GM12891 (cell line): ENCODE data around the gene IMMP2L.

Experiments used
- DNase-seq: peaks from one replicate; pipeline ENCODE4 v3.0.0; 2011; ENCODE audit warnings: low spot score; ENCODE audit not compliant: insufficient read length
- FAIRE-seq: peaks from 2 replicates; lab custom pipeline; 2011; peaks lifted over from hg19 to GRCh38; lab: Jason Lieb, UNC
- PAX5 ChIP-seq: IDR thresholded peaks from 2 replicates; pipeline ENCODE4 v1.6.1; 2011; ENCODE audit warnings: low read length, moderate library complexity, mild to moderate bottlenecking; ENCODE audit not compliant: insufficient read depth, severe bottlenecking
- POLR2A ChIP-seq: IDR thresholded peaks from 2 replicates; pipeline ENCODE4 v1.6.1; 2011; ENCODE audit warnings: low read depth, low read length, control low read depth
- POLR2AphosphoS5 ChIP-seq: IDR thresholded peaks from 2 replicates; pipeline ENCODE4 v1.6.1; 2011; ENCODE audit warnings: low read depth, low read length, control low read depth
- POU2F2 ChIP-seq: IDR thresholded peaks from 2 replicates; pipeline ENCODE4 v1.6.1; 2011; ENCODE audit warnings: low read depth, mild to moderate bottlenecking, control low read depth, low read length, moderate library complexity
- SPI1 ChIP-seq: IDR thresholded peaks from 2 replicates; pipeline ENCODE4 v1.6.1; 2011; ENCODE audit warnings: low read depth, low read length, control low read depth
- TAF1 ChIP-seq: IDR thresholded peaks from 2 replicates; pipeline ENCODE4 v1.6.1; 2011; ENCODE audit warnings: low read depth, low read length, control low read depth

The IMMP2L gene

DNA sequence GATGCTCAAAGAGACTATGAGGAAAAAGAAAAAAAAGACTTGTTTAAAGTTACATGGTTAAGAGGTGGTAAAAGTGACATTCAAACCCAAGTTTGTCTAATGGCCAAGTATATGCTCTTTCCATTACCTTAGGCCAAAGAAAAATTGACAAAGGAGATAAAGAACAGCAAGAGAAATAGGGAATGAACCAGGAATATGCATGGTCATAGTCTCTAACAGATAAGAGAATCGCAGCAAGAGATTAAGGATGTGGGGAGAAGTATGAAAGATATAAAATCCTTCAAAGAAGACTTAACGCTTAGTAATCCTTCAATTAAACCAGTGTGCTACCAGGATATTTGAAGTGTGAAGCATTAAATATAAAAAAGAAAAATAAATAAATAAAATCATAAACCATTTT is 494.6 kb downstream of the IMMP2L start:
- no peak for TF ChIP-seq SPI1
- TF ChIP-seq PAX5, result no peak
- TF ChIP-seq TAF1, result no peak
- TF ChIP-seq POLR2A, result no peak
- no peak for TF ChIP-seq POLR2AphosphoS5
- TF ChIP-seq POU2F2, result no peak
- FAIRE-seq (no peak), DNase-seq (no peak)

DNA sequence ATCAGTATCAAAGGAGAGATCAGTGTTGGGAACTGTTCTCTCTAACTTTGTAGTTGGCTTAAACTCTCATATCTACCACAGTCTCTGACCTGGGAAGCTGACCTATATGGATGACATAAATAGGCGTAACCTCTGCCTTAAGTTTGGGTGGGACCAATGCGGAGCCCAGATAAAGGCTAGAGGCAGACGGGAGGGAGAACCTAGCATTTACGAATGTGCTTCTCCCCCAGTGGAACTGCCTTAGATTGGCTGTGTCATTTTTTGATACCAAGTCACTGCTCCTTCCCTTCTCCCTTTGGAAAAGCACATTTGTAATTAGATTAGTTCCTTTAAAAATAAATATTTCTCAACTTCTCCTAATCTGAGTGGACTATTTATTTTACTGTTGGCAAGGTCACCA is 495.0 kb downstream of the IMMP2L start:
- FAIRE-seq (no peak), DNase-seq (no peak)
- no peak for TF ChIP-seq POU2F2
- TF ChIP-seq SPI1, result no peak
- TF ChIP-seq PAX5, result no peak
- no peak for TF ChIP-seq TAF1
- no peak for TF ChIP-seq POLR2A
- no peak for TF ChIP-seq POLR2AphosphoS5

DNA sequence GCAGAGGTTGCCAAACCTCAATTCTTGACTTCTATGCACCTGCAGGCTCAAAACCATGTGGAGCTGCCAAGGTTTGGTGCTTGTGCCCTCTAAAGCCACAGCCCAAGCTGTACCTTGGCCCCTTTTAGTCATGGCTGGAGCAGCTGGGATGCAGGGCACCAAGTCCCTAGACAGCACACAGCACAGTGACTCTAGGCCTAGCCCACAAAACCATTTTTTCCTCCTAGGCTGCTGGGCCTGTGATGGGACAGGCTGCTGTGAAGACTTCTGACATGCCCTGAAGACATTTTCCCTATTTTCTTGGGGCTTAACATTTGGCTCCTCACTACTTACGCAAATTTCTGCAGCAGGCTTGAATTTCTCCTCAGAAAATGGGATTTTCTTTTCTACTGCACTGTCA is 499.1 kb downstream of the IMMP2L start:
- no peak for DNase-seq
- TF ChIP-seq SPI1, result no peak
- TF ChIP-seq POLR2A, result no peak
- no peak for TF ChIP-seq POU2F2
- TF ChIP-seq TAF1, result no peak
- no peak for TF ChIP-seq POLR2AphosphoS5
- TF ChIP-seq PAX5, result no peak
- FAIRE-seq, result no peak

DNA sequence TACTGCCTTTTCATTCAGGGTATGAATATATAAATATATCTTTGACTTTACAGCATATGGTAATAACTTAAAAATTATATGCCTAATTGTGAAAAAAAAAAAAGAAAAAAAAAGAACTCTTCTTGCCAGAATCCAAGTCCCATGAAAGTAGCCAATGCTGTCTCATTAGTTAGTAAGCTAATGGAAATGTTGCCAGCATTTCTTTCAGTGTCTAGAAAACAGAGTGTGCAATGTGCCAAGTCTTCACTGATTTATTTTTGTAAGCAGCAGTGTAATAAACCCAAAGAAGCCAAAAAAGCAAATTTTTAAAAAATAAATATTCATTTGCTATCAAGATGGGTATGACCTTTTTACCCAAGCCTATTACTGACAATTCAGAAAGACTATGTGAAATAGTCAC is 502.5 kb downstream of the IMMP2L start:
- FAIRE-seq (no peak), DNase-seq (no peak)
- no peak for TF ChIP-seq TAF1
- TF ChIP-seq POLR2A, result no peak
- TF ChIP-seq PAX5, result no peak
- no peak for TF ChIP-seq SPI1
- no peak for TF ChIP-seq POU2F2
- no peak for TF ChIP-seq POLR2AphosphoS5

DNA sequence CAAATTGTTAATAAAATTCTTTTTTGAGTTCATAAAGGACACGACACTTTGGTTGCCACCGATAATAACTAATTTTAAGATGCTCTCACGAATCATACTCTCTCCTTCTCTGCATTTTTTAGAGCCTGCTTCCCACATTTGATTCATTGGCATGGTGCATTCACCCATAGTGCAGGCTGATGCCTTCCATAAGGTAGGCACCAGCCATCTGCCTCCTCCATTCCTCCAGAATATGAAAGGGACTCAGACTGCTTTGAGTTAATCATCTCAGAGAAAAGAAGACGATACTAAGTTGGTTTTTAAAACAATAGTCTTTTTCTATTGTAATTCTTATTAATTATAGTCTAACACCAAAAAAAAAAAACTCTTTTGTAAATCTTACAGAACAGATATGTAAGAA is 505.2 kb downstream of the IMMP2L start:
- no peak for TF ChIP-seq SPI1
- TF ChIP-seq POU2F2, result no peak
- no peak for TF ChIP-seq POLR2AphosphoS5
- TF ChIP-seq PAX5, result no peak
- TF ChIP-seq TAF1, result no peak
- no peak for TF ChIP-seq POLR2A
- FAIRE-seq, result no peak
- DNase-seq, result no peak

DNA sequence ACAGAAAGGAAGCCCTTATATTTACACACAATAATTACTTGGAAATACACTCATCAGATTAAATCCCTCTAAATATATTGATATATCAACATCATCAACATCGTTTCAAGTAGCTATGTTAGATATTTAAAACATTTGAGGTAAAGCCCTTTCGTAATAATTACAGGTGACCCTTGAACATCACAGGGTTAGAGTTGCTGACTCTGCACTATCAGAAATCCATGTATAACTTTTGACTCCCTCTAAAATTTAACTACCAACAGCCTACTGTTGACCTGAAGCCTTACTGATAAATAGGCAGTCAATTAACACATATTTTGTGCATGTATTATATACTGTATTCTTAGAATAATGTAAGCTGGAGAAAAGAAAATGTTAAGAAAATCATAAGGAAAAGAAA is 505.9 kb downstream of the IMMP2L start:
- TF ChIP-seq POLR2AphosphoS5 (no peak), SPI1 (no peak), PAX5 (no peak), POU2F2 (no peak), POLR2A (no peak), TAF1 (no peak)
- FAIRE-seq (no peak), DNase-seq (no peak)

DNA sequence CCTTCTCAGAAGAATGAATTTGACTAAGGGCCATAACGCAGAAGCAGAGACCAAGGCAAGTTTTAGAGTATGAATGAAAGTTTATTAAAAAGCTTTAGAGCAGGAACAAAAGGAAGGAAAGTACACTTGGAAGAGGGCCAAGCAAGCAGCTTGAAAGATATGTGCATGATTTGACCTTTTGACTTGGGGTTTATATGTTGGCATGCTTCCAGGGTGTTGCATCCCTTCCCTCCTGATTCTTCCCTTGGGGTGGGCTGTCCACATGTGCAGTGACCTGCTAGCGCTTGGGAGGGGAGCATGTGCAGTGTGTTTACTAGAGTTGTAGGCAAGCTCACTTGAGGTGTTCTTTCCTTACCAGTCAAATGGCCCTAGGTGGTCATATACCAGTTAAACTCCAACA is 509.3 kb downstream of the IMMP2L start:
- TF ChIP-seq POLR2AphosphoS5 (no peak), SPI1 (no peak), TAF1 (no peak), PAX5 (no peak), POU2F2 (no peak), POLR2A (no peak)
- DNase-seq (no peak), FAIRE-seq (no peak)

DNA sequence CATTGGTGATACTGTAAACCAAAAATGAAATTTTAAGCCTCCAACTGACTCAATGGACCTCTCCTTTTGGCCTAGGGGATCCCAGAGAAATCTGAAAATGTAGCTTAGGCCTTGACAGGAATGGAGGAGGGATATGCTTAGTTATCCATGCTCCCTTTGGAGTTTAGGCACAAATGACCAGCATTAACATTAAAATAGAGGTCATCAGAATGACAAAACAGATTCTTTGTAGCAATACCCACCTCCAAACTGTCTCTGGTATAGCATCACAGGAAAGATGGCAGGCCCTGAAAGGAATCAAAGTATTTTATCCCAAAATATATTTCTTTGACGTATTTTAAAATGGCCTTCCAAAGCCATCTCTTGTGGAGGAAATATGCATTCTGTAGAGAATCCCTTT is 510.5 kb downstream of the IMMP2L start:
- FAIRE-seq (no peak), DNase-seq (no peak)
- no peak for TF ChIP-seq POLR2AphosphoS5
- no peak for TF ChIP-seq SPI1
- TF ChIP-seq PAX5, result no peak
- no peak for TF ChIP-seq TAF1
- no peak for TF ChIP-seq POU2F2

DNA sequence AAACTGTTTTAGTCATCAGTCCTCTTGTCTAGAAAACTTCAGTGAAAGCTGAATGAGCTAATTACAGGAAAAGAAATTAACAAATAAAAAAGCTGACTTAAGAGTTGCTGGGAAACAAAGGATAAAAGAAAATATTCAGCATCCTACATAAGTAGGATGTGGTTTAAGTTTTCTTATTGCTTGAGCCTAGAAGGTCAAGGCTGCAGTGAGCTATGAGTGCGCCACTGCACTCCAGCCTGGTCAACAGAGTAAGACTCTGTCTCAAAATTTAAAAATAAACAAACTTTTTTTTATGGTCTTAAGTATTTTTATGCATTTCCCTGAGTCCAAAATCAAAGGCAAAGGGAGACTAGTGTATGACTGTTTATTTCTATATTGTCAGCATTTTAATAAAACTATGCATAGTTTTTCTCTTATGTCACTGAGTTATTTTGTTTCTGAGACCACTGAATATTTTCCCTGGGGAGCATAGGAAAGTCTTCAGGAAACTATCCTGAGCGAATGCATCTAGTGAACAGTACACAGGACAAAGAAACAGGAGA is 511.3 kb downstream of the IMMP2L start:
- FAIRE-seq, result no peak
- TF ChIP-seq SPI1, result no peak
- no peak for TF ChIP-seq PAX5
- no peak for TF ChIP-seq POLR2AphosphoS5
- no peak for TF ChIP-seq TAF1
- no peak for TF ChIP-seq POLR2A
- no peak for TF ChIP-seq POU2F2
- DNase-seq, result no peak

DNA sequence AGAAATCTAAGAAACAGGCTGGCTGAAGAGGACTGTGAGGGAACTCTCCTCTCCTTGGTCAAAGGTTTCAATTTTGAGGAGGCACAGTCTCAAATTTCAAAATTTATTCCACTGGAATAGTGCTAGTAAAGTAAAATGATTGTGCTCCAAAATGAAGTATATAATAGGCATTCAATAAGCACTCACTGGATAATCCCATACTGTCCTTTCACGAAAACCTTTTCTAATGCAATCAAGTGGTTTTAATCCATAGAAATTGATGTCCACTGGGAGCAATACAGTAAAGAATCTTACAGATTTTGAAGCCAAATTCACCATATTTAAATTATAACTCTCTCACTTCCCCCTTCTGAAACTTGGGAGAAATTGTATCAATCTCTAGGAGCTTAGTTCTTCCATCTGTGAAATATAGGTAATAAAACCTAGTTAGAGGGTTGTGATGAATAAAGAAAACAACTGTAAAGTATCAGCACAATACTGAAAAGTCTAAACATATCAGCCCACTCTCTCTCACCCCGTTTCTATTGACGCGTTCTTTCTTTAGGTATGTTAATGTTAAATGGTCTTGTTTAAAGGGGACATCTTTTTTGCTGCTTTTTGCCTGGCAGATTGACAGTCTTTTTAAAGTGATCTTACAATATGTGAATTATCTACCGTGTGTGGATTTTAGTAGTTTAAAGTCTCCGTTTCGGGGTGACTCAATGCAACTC is 512.2 kb downstream of the IMMP2L start:
- DNase-seq, result no peak
- FAIRE-seq, result no peak
- TF ChIP-seq TAF1, result no peak
- no peak for TF ChIP-seq PAX5
- TF ChIP-seq SPI1, result no peak
- no peak for TF ChIP-seq POLR2A

DNA sequence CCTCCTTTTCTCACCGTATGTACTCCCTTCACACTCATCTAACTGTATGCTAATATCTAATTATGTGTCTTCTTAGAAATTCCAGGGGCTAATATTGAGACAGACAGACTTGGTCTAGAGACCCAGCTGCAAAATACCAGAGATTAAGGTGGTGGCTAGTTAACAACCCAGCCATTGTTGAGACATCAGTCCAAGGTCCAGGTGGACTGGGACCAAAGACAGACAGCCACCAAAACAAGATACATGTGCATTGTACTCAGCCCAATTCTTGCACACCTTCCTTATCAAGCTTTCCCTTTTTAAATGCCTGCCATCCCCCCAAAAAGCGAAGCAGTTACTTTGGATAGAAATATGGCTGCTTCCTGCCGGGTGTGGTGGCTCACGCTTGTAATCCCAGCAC is 514.7 kb downstream of the IMMP2L start:
- DNase-seq (no peak), FAIRE-seq (no peak)
- TF ChIP-seq POLR2AphosphoS5 (no peak), PAX5 (no peak)
